HG02943 (cell line): ENCODE measurements around the gene DNM2.

Experiments
- ATAC-seq: cut with Tn5 transposase; IDR thresholded peaks from one replicate; pipeline ENCODE4 v1.9.1; 2021; ENCODE audit warnings: mild to moderate bottlenecking, low read depth, moderate library complexity; ENCODE audit not compliant: unreplicated experiment

The DNM2 gene

DNA sequence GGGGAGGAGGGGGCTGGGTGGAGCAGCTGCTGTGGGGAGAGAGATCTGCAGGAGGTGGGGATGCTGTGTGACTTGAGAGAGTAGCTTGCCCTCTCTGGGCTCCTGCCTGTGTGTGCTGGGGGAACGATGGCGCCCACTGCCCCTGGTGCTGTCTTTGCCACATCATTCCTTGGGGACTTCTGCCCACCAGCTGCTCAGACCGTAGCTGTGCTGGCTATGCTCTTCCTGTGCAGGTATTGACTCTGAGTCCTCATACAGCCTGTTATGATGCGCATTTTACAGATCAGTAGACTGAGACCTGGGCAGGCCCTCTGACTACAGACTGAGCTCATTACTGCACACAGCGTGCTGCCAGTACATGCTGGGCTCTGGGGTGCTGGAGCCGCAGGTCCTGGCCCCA lies 51.1 kb downstream of the DNM2 start:
- no peak for ATAC-seq

DNA sequence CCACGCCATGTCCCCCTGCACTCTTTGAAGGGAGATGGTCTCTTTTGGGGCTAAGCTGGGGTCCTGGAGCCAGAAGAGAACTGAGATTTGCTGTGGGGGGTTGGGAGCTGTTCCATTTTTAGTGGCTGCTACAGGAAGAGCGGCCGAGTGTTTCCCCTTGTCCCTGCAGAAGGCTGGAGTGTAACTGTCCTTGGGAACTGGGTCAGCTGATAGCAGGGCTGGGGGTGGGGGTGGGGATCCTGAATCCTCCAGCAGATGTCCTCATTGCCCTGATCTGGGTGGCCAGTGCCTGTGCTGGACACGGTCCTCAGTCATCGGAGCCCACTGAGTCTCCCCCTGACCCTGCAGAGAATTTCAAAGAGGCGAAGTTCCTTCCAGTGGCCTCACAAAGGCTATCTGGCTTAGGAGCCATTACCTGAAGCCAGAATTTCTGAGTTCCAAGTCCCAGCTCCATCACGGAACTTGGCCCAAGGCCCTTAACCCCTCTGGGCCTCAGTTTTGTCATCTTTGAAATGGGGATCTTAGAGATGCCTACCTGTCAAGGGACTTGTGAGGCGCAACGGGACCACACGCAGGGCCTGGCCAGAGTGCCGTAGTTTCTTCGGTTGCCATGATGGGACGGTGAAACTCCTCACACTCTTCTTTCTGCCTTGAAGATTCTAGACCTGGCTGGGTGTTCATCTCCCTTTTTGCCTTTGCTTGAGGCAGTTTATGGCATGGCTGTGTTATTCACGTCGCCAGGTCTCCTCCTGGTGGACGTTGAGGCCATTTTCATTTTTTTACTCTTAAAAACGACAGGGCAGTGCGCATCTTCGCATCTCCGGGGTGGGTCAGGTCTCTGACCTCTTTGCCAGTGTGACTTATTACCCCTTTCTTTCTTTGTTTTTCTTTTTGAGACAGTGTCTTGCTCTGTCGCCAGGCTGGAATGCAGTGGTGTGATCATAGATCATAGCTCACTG lies 51.9 kb downstream of the DNM2 start:
- no peak for ATAC-seq

DNA sequence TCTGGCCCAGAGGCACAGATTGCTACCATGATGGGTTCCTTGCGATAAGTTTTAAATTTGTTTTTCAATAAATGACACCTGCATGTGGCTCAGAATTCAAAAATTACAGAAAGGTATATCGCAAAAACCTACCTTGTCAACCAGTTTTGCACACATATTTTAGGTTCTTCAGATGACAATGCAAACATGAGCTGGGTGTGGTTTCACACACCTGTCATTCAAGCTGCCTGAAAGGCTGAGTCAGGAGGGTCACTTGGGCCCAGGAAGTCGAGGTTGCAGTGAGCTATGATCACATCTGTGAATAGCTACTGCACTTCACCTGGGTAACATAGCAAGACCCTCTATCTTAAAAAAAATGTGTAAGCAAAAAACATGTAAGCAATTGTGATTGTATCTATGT lies 56.1 kb downstream of the DNM2 start:
- no peak for ATAC-seq

DNA sequence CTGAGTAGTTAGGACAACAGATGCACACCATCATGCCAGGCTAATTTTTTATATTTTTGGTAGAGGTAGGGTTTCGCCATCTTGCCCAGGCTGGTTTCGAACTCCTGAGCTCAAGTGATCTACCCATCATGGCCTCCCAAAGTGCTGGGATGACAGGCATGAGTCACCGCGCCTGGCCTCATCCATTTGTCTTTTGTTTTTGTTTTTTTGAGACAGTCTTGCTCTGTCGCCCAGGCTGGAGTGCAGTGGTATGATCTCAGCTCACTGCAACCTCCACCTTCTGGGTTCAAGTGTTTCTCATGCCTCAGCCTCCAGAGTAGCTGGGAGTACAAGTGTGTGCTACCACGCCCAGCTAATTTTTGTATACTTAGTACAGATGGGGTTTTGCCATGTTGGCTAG lies 57.0 kb downstream of the DNM2 start:
- no peak for ATAC-seq

DNA sequence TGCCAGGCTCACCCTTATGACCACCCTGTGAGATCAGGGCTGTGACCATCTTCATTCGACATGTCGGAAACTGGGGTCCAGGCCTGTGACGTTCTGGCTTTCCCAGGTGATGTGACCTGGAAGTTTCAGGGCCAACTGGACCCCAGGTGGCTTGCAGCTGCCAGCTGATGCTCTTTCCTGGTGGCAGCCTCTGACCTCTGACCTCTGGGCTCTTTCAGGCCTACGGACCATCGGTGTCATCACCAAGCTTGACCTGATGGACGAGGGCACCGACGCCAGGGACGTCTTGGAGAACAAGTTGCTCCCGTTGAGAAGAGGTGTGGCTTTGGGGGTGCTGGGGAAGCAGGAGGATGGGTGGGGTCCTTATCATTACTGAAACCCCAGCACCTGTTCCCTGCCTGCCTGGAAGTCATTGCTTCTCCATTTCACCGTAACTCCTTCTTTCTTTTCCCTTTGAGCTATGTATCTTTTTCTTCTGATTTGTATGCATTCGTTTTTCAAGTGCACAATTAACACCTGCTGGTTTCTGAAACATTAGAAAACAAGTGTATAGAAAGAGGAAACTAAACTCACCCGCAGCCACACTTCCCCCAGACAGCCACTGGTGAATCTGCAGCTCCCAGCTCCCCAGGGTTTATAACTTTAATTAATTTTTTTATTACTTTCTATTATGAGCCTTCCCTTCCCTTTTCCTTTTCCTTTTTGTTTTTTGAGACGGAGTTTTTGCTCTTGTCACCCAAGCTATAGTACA lies 59.2 kb downstream of the DNM2 start:
- ATAC-seq: no peak

DNA sequence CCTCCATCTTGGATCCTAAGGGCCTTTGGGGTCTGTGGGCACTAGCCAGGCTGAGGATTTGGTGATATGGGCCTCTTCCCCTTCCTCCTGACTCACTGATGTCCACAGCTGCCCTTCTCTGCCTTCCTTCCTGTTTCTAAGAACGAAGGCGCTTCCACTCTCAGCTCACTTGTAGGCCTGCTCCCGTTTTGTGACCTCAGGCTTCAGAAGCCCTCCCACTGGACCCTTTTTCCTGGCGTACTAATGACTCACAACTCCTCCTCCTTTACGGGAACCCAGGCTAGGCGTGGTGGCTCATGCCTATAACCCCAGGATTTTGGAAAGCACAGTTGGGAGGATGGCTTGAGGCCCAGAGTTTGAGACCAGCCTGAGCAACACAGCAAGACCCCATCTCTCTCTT lies 62.5 kb downstream of the DNM2 start:
- no peak for ATAC-seq

DNA sequence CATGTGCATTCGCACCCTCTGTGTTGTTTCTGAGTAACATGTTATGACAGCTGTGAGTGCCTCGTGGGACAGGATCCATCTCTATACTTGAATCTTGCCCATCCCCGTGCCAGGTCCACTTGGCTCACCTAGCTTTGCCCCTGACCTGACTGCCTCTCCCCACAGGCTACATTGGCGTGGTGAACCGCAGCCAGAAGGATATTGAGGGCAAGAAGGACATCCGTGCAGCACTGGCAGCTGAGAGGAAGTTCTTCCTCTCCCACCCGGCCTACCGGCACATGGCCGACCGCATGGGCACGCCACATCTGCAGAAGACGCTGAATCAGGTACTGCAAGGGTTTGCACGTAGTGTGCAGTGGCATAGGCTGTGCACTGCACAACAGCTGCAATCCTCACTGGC lies 64.9 kb downstream of the DNM2 start:
- ATAC-seq: no peak

DNA sequence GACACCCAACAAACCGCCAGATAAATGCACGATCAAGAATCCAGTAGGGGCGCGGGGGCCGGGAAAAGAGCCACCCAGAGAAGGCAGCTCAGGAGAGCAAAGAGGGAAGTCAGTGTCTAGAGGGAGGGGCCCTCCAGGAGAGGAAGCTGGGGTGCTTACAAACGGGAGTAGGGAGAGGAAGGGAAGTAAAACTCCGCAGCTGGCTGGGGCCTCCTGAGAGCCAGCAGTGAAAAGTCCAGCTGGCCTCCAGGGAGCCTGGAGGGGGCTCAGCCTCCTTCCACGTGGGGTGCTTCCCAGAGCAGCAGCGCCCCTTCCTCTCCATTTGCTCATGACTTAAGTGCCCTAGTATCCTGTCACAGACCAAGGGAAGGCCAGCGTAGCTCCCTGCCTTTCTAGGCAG lies 66.4 kb downstream of the DNM2 start:
- no peak for ATAC-seq

DNA sequence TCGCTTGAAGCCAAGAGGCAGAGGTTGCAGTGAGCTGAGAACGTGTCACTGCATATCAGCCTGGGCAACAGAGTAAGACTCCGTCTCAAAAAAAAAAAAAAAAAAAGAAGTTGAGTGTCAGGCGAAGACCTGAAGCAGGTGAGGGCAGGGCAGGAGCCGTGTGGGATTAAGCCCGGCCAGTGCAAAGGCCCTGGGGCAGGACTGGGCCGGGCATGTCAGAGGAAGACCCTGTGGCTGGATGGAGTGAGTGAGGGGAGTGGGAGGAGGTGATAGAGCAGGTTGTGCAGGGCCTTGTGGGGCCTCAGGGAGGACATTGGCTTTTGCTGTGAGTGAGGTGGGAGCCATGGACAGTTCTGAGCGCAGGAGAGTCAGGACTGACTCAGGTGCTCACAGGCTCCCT lies 70.3 kb downstream of the DNM2 start:
- no peak for ATAC-seq

DNA sequence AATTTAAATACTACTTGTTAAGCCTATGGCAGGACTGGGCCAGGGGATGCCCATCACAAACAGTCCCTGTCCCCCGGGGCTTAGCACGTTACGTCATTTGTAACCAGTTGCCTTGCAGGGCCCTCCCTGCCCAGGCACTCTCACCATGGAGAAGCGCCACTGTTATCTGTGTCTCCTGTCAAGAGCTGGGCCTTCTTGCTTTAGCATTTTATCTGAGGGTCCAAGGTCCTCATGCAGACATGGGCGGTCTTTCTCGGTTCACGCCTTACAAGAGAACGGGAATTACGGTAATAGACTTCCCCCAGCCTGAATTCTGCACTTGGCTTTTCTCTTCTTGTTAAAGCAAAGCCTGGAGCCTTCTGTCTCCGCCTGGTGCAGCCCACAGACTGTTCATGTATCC lies 72.0 kb downstream of the DNM2 start:
- no peak for ATAC-seq

DNA sequence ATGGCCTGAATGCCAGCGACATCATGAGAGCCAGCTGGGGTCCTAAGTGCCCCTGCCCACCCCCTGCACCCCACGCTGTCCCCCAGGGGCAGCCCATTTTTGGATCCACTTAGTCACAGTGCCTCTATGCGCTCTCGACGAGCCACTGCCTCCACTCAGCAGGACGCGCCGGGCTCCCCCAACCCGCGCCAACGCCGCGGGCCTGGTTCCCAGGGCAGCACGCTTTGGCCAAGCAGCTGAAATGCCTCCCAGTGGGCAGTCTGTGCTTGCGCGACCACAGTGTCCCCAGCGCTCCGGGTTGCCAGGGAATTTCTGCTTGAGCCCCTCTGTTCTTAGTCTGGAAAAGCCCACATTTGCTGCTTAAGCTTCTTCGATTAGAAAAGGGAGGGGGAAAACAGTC lies 78.8 kb downstream of the DNM2 start:
- ATAC-seq: no peak

DNA sequence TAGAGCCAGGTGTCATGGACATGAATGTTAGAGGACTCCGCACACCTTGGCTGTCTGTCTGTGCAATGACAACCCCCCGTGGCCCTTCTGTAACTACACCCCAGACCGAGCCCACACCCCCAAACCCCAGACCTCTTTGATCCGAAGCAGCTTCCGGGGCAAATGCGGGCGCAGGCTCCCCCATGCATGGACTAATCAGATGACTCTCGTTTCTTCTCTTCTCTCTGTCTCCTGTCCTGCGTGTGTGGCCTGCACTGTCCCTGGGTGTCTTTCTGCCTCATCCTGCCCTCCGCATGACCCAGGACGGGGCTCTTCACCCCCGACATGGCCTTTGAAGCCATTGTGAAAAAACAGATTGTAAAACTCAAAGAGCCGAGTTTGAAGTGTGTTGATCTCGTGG lies 79.2 kb downstream of the DNM2 start:
- ATAC-seq: no peak

DNA sequence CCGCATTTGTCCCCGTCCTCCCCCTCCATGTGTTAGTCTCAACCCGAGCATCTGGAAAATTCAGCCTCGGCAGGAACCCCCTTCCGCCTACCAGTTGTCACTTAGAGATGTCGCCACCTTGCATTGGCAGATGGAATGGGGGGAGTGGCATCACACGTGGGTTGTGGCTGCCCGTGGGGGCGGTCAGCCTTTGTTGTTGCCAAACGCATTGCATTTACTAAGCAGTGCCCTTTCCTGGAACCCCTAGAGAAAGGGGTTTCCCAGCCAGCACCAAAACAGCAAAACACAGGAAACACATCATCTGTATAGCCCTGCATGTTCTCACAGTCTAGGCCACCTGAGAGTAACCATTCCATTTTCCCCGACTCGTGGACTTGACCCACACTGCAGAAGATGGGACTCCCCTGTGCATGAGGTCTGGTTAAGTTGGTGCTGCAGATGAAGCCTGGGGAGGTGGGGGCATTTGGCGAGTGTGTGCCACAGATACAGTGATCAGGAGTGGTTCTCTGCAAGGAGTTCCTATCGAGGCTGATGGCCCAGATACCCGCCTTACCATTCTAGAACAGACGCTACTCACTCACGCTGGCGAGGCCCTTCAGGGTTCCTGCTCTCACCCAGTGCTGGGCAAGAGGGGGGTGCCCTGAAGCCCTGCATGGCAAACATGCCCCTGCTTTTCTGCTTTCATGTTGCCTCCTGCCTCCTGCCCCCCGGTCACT lies 79.8 kb downstream of the DNM2 start:
- ATAC-seq: no peak

DNA sequence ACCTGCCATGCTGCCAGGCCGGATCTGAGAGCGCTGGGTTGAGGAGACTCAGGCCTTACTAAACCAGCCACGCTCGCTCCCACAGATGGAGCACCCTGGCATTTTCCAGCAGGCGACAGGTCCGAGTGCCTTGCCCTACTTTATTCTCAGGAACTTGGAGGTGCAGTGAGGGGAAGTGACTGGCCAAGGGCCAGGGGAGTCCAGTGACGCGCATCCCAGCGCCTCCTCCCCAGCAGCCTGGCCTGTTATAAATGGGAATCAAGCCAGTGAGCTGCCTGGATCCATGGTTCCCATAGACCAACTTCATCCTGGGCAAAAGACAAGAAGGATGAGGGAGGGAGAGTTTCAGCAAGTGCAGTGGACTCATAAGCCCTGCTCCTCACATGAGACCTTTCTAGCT lies 82.6 kb downstream of the DNM2 start:
- ATAC-seq: no peak

DNA sequence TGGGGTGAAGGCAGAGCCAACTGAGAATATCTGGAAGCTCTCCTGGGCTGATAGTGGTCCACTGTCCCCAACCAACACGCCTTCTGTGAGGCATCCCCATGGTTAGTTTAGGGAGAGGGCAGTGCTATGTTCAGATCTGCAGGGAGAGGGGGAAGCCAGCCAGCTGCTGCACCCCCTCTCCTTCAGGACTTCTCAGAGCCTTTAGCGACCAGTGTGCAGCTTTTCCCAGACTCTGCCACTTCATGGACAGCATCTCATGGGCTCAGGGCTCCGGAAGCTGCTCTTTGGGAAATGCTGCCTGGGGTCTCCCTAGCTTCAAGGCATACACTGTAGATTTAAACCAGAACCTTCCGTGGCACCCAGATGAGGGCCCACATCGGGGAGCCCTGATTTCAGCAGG lies 84.6 kb downstream of the DNM2 start:
- ATAC-seq: no peak

DNA sequence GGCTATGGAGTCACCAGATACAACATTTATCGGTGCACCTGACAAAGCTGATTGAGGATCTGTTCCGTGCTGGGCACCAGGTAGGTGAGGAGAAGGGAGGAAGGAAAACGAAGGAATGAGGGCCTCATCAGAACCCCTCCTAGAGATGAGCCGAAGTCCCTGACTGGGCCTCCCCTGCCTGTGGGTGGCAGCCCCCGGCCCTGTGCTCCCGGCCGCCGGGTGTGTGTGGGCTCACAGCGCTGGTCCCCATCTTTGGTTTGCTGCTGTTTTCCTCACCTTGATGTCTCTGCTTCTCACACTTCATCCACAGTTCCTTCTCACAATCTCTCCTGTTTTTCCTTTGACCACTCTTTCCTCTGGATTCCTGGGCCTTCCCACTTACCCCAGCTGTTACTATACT lies 85.4 kb downstream of the DNM2 start:
- ATAC-seq: no peak

DNA sequence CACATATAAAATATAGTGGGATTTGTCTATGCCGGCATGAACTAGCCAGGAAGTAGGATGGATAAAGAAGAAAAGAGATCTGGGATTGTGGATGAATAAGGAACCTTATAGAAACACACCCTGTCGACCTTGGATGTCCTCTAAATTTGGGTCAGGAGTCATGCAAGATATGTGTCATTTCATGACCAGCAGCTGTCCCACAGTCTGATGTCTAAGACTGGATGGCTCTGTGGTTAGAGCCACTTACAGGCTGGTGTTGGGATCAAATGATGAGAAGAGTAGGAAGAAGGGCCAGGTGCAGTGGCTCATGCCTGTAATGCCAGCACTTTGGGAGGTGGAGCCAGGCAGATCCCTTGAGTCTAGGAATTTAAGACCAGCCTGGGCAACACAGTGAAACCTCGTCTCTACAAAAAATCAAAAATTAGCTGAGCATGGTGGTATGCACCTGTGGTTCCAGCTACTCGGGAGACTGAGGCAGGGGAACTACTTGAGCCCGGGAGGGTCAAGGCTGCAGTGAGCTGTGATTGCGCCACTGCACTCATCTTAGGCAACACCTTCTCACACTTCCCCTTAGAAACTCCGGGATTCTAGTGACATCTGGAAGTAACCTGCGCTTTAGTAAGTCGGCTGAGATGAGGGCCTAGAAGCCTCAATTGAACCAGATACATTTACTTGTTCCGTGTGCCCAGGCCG lies 87.3 kb downstream of the DNM2 start:
- ATAC-seq: no peak

DNA sequence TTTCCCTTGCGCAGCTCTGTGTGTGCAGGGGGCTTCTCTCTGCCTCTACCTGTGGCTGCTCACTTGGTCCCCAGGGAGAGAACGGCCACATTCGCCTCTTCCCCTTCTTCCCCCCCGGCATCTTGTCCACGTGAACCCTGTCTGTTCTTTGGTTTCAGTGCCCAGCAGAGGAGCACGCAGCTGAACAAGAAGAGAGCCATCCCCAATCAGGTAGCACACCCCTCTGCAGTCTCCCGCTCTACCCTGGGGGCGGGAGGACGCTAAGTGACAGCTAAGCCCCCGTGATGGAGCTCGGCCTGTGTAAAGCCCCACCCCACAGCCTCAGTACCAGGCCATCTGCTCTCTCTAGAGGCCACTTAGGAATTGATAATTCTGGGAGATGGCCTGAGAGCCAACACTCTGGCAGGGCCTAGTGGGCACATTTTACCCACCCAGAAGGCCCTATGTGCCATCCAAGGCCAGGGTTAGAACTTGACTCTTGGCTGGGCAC lies 87.9 kb downstream of the DNM2 start:
- ATAC-seq: no peak

DNA sequence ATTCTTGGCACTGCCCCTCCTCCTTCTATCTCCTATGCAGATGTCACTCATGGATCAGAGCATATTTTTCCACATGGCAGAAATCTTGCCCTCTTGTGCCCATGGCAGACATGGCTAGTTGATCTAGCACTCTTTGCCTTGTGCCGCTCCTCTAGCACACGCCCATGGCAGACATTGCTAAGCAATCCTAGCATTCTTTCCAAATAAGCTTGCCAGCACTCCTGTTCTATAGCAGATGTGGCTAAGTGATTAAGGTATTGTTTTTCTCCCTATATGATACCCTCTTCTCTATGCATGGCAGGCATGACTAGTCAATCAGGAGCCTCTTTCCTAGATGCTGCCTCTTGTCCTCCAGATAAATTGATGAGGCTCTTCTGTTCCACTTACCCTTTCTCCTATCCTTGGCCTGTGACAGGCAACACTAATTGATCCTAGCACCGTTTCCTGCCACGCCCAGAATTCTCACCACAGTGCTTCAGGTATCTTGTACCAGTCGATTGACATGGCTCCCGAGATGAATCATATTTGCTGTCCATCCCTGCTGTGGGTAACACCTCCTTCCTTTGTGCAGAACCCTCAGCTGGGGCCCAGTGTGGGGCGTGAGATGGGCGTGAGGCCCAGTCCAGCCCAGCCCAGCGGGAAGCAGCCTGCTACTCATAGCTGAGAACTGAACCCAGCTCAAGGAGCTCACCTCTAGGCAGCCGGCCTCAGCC lies 91.2 kb downstream of the DNM2 start:
- no peak for ATAC-seq
